HFF-Myc (cell line): Measurements from ENCODE around the gene ZNF556.

Experiments
- DNase-seq: peaks from one replicate; pipeline ENCODE4 v3.0.0-alpha.2; 2011; ENCODE audit warnings: low read depth; ENCODE audit errors: extremely low read depth
- H3K4me3 ChIP-seq: replicated peaks from 2 replicates; pipeline ENCODE4 v1.5.1; 2011; ENCODE audit warnings: low read depth, mild to moderate bottlenecking, control low read depth, low read length
- CTCF ChIP-seq: IDR thresholded peaks from 2 replicates; pipeline ENCODE4 v1.5.1; 2012; ENCODE audit warnings: mild to moderate bottlenecking, low read depth, low read length, control low read depth; ENCODE audit errors: missing control alignments

Gene ZNF556

GRCh38 chr19:2845107-2845506, 22.0 kb upstream of the ZNF556 start:
- DNase-seq: no peak
- no peak for TF ChIP-seq CTCF
- no peak overlapping the region for H3K4me3 ChIP-seq

DNA sequence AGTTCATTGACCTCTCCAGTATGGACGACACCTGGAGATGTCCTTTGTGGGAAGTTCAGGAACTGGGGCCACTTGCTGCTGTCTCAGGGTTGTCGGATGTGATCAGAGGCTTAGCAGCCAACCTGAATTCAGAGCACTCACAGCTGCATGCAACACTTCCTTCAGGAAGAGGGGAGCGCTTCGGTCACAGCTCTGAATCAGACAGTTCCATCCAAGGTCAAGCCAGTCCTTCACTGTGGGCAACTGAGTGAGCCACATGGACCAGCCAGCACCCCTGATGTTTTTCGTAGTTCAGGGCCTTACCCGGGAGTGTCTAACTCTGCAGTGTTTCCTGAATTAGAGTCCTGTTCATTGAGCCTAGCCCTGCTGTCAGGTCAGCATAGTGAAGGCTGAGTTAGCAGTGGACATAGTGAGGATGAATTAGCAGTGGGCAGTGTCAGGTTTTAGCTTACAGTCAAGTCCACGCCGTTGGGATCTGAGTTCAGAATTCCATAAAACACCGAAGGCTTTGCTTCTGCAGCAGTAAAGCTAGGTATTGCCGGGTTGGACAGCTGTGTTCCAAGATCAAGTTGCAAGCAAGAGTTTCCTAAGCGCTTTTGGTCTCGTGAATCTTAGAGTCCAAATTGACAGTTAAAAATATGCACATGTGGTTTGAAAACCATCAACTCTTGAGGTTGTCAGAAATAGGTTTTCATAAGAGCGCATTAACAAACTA, 20.8 kb upstream of the ZNF556 start:
- TF ChIP-seq CTCF: no peak
- no peak for DNase-seq

GRCh38 chr19:2847507-2847906, 19.6 kb upstream of the ZNF556 start:
- no peak overlapping the region for H3K4me3 ChIP-seq
- DNase-seq: no peak
- TF ChIP-seq CTCF: no peak

More for the DNA sequence above, 20.8 kb upstream of the ZNF556 start:
- H3K4me3 ChIP-seq: no peak overlapping the region

DNA sequence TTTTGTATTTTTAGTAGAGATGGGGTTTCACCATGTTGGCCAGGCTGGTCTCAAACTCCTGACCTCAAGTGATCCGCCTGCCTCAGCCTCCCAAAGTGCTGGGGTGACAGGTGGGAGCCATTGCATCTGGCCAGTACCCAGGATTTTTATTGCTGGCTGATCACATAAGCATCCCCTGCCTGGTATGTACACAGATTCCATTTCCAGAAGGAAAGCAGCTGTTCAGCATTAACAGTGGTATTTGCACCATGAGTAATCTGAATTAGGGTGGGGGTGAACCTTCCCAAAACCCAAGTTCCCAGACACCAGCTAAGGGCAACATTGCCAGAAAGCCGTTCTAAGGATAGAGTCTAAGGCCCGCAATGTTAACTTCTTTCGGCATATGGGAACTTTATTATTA, 18.5 kb upstream of the ZNF556 start:
- DNase-seq: peak; percentile 26
- no peak for TF ChIP-seq CTCF
- no peak overlapping the region for H3K4me3 ChIP-seq

GRCh38 chr19:2850256-2850925, 16.7 kb upstream of the ZNF556 start:
- DNase-seq: no peak
- H3K4me3 ChIP-seq: no peak overlapping the region
- TF ChIP-seq CTCF: no peak

DNA sequence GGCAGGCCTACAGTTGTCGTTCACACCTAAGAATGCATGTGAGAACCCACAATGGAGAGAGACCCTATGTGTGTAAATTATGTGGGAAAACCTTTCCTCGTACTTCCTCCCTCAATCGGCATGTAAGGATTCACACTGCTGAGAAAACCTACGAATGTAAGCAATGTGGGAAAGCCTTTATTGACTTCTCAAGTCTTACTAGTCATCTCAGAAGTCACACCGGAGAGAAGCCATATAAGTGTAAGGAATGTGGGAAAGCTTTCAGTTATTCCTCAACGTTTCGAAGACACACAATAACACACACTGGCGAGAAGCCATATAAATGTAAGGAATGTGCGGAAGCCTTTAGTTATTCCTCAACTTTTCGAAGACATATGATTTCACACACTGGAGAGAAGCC, 14.5 kb upstream of the ZNF556 start:
- TF ChIP-seq CTCF: no peak
- DNase-seq: no peak
- H3K4me3 ChIP-seq: no peak overlapping the region
